Activated CD8-positive, alpha-beta memory T cell treated with anti-CD3 and anti-CD28 coated beads for 24 hours (primary cell): Measurements from ENCODE around the gene RASSF7.
"Not testable (repeated sequence)": the region's sequence is repeated elsewhere in the genome, so short reads cannot be mapped to it uniquely, and the experiment has no call there.

Experiments used
- DNase-seq: peaks from one replicate; pipeline ENCODE4 v3.0.0-alpha.2; 2020

Gene RASSF7

GRCh38 chr11:560305-561147 lies at the start of gene RASSF7, which contains the start of gene LMNTD2:
Gene RASSF7, plus strand, starts transcription at chr11:560970. Its CDS starts 799 bp downstream, at chr11:561769.
Gene LMNTD2, minus strand, starts transcription at chr11:560738. Its CDS starts 22 bp downstream, at chr11:560716.
- DNase-seq, result peak; percentile 99

- no peak for DNase-seq
Measured at GRCh38 chr11:512761-513595, 47.8 kb upstream of the RASSF7 start.

- DNase-seq, result no peak
Measured at GRCh38 chr11:514606-515005, 46.2 kb upstream of the RASSF7 start.

- no peak for DNase-seq
Measured at GRCh38 chr11:515131-515530, 45.6 kb upstream of the RASSF7 start.

- no peak for DNase-seq
Measured at GRCh38 chr11:516400-516799, 44.4 kb upstream of the RASSF7 start.

- DNase-seq, result not testable (repeated sequence)
Measured at GRCh38 chr11:516918-517685, 43.7 kb upstream of the RASSF7 start.

GRCh38 chr11:518463-519202 lies 42.1 kb upstream of the RASSF7 start:
- DNase-seq, result peak; percentile 99

- no peak for DNase-seq
Measured at GRCh38 chr11:520428-521176, 40.2 kb upstream of the RASSF7 start.

GRCh38 chr11:521177-521688 lies 39.5 kb upstream of the RASSF7 start:
- DNase-seq, result no peak

- no peak for DNase-seq
Measured at GRCh38 chr11:526192-526591, 34.6 kb upstream of the RASSF7 start.

GRCh38 chr11:528166-528814 lies 32.5 kb upstream of the RASSF7 start:
- no peak for DNase-seq

- no peak for DNase-seq
Measured at GRCh38 chr11:528815-529727, 31.7 kb upstream of the RASSF7 start.

- no peak for DNase-seq
Measured at GRCh38 chr11:529728-530411, 30.9 kb upstream of the RASSF7 start.

- no peak for DNase-seq
Measured at GRCh38 chr11:530960-531831, 29.6 kb upstream of the RASSF7 start.

- DNase-seq, result no peak
Measured at GRCh38 chr11:531919-532526, 28.7 kb upstream of the RASSF7 start.

- no peak for DNase-seq
Measured at GRCh38 chr11:532527-532985, 28.2 kb upstream of the RASSF7 start.

GRCh38 chr11:532986-533585 lies 27.7 kb upstream of the RASSF7 start:
- DNase-seq, result no peak
